Hepatocyte (in vitro differentiated cells): ENCODE data around the gene ZBTB5.

ENCODE experiments used
- CTCF ChIP-seq: fragments of 200-600 bp; sonication (generic); IDR thresholded peaks from 2 replicates; pipeline ENCODE4 v1.5.1; 2016; ENCODE audit warnings: antibody characterized with exemption, mild to moderate bottlenecking; ENCODE audit not compliant: poor library complexity
- EZH2 ChIP-seq: fragments of 200-600 bp; sonication (generic); IDR thresholded peaks from 2 replicates; pipeline ENCODE4 v1.6.1; 2016; ENCODE audit warnings: antibody characterized with exemption, mild to moderate bottlenecking, borderline replicate concordance

DNA sequence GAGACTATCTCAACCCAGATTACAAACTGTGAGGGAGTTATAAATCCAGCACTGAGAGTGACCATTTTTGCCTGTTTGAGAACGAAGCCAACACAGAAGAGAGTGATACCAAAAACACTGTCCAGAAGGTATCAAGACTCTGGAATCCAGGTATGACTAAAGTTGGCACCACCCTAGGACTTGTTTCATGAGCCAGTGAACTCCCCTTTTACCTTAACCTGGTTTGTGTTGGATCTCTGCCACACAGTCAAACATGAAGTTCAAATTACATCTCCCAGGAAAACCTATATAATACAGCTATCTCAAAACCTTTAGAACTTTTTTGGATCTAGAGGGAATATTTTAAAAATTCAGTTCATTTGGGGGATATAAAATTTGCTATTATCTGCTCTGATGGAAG is 11.4 kb downstream of the ZBTB5 start:
- TF ChIP-seq CTCF (no peak), EZH2 (no peak)
